HepG2 (cell line): ENCODE data around the gene SEC61A2. TPM values are rescaled to one million over a fixed set of nuclear protein-coding genes. Genes with fewer than 3 reads are reported as not detected.

ENCODE experiments used
- ARID5B ChIP-seq: IDR thresholded peaks from 2 replicates; pipeline ENCODE4 v1.4.0; 2020; ENCODE audit warnings: mild to moderate bottlenecking, missing genetic modification reagents
- HDAC2 ChIP-seq: sonication (generic); formaldehyde crosslinking; IDR thresholded peaks from 2 replicates; pipeline ENCODE4 v1.4.0; 2020; ENCODE audit warnings: missing genetic modification reagents
- IRF9 ChIP-seq: sonication (generic); formaldehyde crosslinking; IDR thresholded peaks from 2 replicates; pipeline ENCODE4 v1.8.0; 2022; ENCODE audit warnings: missing genetic modification reagents, mild to moderate bottlenecking, borderline replicate concordance
- MATR3 ChIP-seq: sonication (generic); formaldehyde crosslinking; IDR thresholded peaks from 2 replicates; pipeline ENCODE4 v1.4.0; 2020; ENCODE audit warnings: missing genetic modification reagents
- NFKB2 ChIP-seq: sonication (generic); formaldehyde crosslinking; IDR thresholded peaks from 2 replicates; pipeline ENCODE4 v1.4.0; 2020; ENCODE audit warnings: missing genetic modification reagents, borderline replicate concordance
- RBAK ChIP-seq: sonication (generic); formaldehyde crosslinking; IDR thresholded peaks from 2 replicates; pipeline ENCODE4 v1.5.1; 2020; ENCODE audit warnings: mild to moderate bottlenecking, missing genetic modification reagents
- ZBTB4 ChIP-seq: sonication (generic); formaldehyde crosslinking; IDR thresholded peaks from 2 replicates; pipeline ENCODE4 v1.4.0; 2020; ENCODE audit warnings: missing genetic modification reagents, mild to moderate bottlenecking, borderline replicate concordance
- ZNF30 ChIP-seq: sonication (generic); formaldehyde crosslinking; IDR thresholded peaks from 2 replicates; pipeline ENCODE4 v1.5.0; 2020; ENCODE audit warnings: mild to moderate bottlenecking, missing genetic modification reagents
- ZNF407 ChIP-seq: sonication (generic); formaldehyde crosslinking; IDR thresholded peaks from one replicate; pipeline ENCODE4 v1.5.1; 2020; ENCODE audit warnings: mild to moderate bottlenecking, missing genetic modification reagents; ENCODE audit errors: not compliant biosample characterization
- ZSCAN30 ChIP-seq: sonication (generic); formaldehyde crosslinking; IDR thresholded peaks from 2 replicates; pipeline ENCODE4 v1.5.0; 2020; ENCODE audit warnings: mild to moderate bottlenecking, missing genetic modification reagents
- polyA plus RNA-seq, 8 experiments: library from polyadenylated mRNA; depleted of rRNA in 3 of 8; stranded (reverse) in 7 of 8; unstranded in 1 of 8; fragments of >200 nt; fragmentation: Illumina TruSeq in 4 of 8; extraction: Trizol in 4 of 8; gene quantifications; 2 replicates each; pipeline versions ENCODE4 v1.2.1 to v1.2.3, GENCODE V29; 2011 to 2016; ENCODE audit warnings: low read depth in 4 of 8, missing spikeins in 1 of 8, mixed read lengths in 1 of 8; ENCODE audit not compliant: insufficient read depth in 1 of 8
- total RNA-seq, 5 experiments: library from RNA; depleted of rRNA; stranded (reverse); fragments of >200 nt; fragmentation: Illumina TruSeq; extraction: Trizol; gene quantifications; 2 replicates each; pipeline ENCODE4 v1.2.3, GENCODE V29; 2016; ENCODE audit warnings: low read depth in 1 of 5

Gene SEC61A2
- total and polyA plus RNA-seq, 2 of the 13 experiments (the other 11 are each of a cell fraction or from before 2014, with no cell fraction given) = 5.5 to 7.4 TPM

- TF ChIP-seq ZNF407 (CRISPR knock-in tag) (peak; percentile 24), MATR3 (CRISPR knock-in tag) (no peak), HDAC2 (CRISPR knock-in tag) (peak; percentile 46), ARID5B (CRISPR knock-in tag) (no peak; the same call in none of the 2 replicates), IRF9 (peak; percentile 91; the same call in 1 of the 2 replicates), ZNF30 (no peak), ZBTB4 (no peak), ZSCAN30 (CRISPR knock-in tag) (peak; percentile 74; the same call in 1 of the 2 replicates), NFKB2 (CRISPR knock-in tag) (peak; percentile 57; the same call in 1 of the 2 replicates), RBAK (CRISPR knock-in tag) (no peak)
Measured at GRCh38 chr10:12195603-12196506, 66.4 kb downstream of the SEC61A2 start, which contains the start of the genes CDC123 and NUDT5 (continued).
